ENCODE measurements around the gene TESK2. TPM values are rescaled to one million over a fixed set of nuclear protein-coding genes. Genes with fewer than 3 reads are reported as not detected.
A peak's percentile ranks its signal among the peaks of the same experiment; 100 is the strongest.

The TESK2 gene
- total and polyA plus RNA-seq, 2 of the 13 experiments (the other 11 are each of a cell fraction or from before 2014, with no cell fraction given), result 5.5 to 9.6 TPM

DNA sequence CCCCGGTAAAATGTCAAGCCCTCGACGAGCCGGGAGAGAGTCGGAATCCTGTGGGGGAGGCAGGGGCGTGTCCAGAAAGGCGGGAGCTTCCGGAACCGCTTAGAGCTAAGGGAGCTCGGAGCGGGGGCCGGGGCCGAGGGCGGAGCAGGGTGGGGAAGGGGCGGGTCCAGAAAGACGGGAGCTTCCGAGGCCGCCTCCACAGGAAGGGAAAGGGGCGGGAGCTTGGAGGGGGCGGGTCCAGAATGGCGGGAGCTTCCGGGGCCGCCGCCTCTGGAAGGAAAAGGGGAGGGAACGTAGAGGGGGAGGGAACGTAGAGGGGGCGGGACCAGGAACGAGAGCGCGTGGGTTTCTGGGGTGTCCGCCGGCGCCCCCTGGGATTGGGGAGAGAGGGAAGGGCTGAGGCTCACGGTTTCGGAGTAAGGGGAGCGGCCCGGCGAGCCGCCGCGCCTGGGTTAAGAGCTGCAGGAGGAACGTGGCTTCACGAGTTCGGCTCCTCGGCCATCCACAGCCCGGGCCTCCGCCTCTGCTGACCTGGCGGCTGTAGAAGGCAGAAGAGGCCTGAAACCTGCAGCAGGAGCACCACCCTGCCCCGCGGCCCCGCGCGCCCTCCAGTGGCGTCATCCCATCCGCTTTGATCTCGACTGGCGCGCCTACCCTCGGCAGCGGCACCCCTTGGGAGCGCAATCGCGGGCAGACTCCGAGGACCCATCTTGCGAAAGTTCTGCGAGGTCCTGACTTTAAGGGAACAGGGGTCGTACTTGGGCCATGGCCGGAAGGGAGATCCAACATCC, 187.2 kb downstream of the TESK2 start (continued):
- TF ChIP-seq, protein P1, sequence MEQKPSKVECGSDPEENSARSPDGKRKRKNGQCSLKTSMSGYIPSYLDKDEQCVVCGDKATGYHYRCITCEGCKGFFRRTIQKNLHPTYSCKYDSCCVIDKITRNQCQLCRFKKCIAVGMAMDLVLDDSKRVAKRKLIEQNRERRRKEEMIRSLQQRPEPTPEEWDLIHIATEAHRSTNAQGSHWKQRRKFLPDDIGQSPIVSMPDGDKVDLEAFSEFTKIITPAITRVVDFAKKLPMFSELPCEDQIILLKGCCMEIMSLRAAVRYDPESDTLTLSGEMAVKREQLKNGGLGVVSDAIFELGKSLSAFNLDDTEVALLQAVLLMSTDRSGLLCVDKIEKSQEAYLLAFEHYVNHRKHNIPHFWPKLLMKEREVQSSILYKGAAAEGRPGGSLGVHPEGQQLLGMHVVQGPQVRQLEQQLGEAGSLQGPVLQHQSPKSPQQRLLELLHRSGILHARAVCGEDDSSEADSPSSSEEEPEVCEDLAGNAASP (CRISPR knock-in tag; IDR thresholded peaks at IDR 0.05; ENCODE audit: borderline replicate concordance), result peak; percentile 76
- TF ChIP-seq MAZ (IDR thresholded peaks at IDR 0.05; ENCODE audit: borderline replicate concordance, low read depth, low read length) (peak; percentile 68), MAZ (CRISPR knock-in tag; IDR thresholded peaks at IDR 0.05; ENCODE audit: low read depth) (peak; percentile 77; the same call in 1 of the 2 replicates), SIN3A (IDR thresholded peaks at IDR 0.05; ENCODE audit: borderline replicate concordance, low read depth, low read length) (peak; percentile 58; the same call in 1 of the 2 replicates), GPN1 (CRISPR knock-in tag; IDR thresholded peaks at IDR 0.05; ENCODE audit: borderline replicate concordance) (no peak), ZNF614 (CRISPR knock-in tag; IDR thresholded peaks at IDR 0.05; ENCODE audit: borderline replicate concordance) (peak; percentile 68; the same call in 1 of the 2 replicates), ZNF549 (CRISPR knock-in tag; IDR thresholded peaks at IDR 0.05) (no peak), SP1 (IDR thresholded peaks at IDR 0.05) (no peak), SP1 (CRISPR knock-in tag; IDR thresholded peaks at IDR 0.05) (peak; percentile 59; the same call in 1 of the 2 replicates), ESRRA (CRISPR knock-in tag; IDR thresholded peaks at IDR 0.05; ENCODE audit: low read depth) (peak; percentile 68), MEIS1 (CRISPR knock-in tag; IDR thresholded peaks at IDR 0.05; ENCODE audit: borderline replicate concordance) (no peak; the same call in 1 of the 2 replicates), ZNF589 (CRISPR knock-in tag; conservative IDR thresholded peaks at IDR 0.05) (no peak; the same call in 1 of the 2 replicates), ZNF33A (CRISPR knock-in tag; IDR thresholded peaks at IDR 0.05; ENCODE audit: borderline replicate concordance) (no peak), ZNF773 (CRISPR knock-in tag; IDR thresholded peaks at IDR 0.05; ENCODE audit: borderline replicate concordance) (no peak), IRX3 (CRISPR knock-in tag; IDR thresholded peaks at IDR 0.05; ENCODE audit: borderline replicate concordance, low read depth) (peak; percentile 33; the same call in 1 of the 2 replicates)
- TF ChIP-seq, protein P2, sequence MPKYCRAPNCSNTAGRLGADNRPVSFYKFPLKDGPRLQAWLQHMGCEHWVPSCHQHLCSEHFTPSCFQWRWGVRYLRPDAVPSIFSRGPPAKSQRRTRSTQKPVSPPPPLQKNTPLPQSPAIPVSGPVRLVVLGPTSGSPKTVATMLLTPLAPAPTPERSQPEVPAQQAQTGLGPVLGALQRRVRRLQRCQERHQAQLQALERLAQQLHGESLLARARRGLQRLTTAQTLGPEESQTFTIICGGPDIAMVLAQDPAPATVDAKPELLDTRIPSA (CRISPR knock-in tag; IDR thresholded peaks at IDR 0.05; ENCODE audit: borderline replicate concordance), result 0 out of 2 replicates have a peak, but pooled peaks have one; percentile 63
- TF ChIP-seq, protein P3, sequence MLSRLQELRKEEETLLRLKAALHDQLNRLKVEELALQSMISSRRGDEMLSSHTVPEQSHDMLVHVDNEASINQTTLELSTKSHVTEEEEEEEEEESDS (CRISPR knock-in tag; IDR thresholded peaks at IDR 0.05; ENCODE audit: borderline replicate concordance), result peak; percentile 52; the same call in 1 of the 2 replicates
- TF ChIP-seq, protein P4, sequence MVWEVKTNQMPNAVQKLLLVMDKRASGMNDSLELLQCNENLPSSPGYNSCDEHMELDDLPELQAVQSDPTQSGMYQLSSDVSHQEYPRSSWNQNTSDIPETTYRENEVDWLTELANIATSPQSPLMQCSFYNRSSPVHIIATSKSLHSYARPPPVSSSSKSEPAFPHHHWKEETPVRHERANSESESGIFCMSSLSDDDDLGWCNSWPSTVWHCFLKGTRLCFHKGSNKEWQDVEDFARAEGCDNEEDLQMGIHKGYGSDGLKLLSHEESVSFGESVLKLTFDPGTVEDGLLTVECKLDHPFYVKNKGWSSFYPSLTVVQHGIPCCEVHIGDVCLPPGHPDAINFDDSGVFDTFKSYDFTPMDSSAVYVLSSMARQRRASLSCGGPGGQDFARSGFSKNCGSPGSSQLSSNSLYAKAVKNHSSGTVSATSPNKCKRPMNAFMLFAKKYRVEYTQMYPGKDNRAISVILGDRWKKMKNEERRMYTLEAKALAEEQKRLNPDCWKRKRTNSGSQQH (CRISPR knock-in tag; IDR thresholded peaks at IDR 0.05; ENCODE audit: low read depth), result peak; percentile 89
